IMR-90 (cell line): ENCODE results near the gene TEAD1. TPM values are rescaled to one million over a fixed set of nuclear protein-coding genes. Genes with fewer than 3 reads are reported as not detected.

ENCODE experiments used
- ATAC-seq: fragments of 200-7000 bp; cut with Tn5 transposase; 2 replicates; pipeline ENCODE4 v1.9.1; 2020; ENCODE audit warnings: low read depth, mild to moderate bottlenecking, moderate library complexity
- BruUV-seq: library from RNA; stranded (reverse); fragments of 400-500 nt; replicated peaks from 2 replicates; lab custom pipeline; 2021; lab: Mats Ljungman, UMichigan
- CTCF ChIA-PET: fragments of 300-600 bp; formaldehyde crosslinking; extraction: SDS; loops from one replicate; lab custom pipeline; 2021; ENCODE audit warnings: antibody characterized with exemption; lab: Yijun Ruan, JAX
- POLR2A ChIA-PET: fragments of 300-600 bp; sonication (Branson Sonifier 250); formaldehyde crosslinking; loops from one replicate; lab custom pipeline; 2022; ENCODE audit warnings: antibody characterized with exemption; ENCODE audit not compliant: unreplicated experiment; lab: Charles Lee
- DNase-seq: peaks from one replicate; pipeline ENCODE4 v3.0.0; 2013
- H2AFZ ChIP-seq: replicated peaks from 2 replicates; pipeline ENCODE3; 2013; ENCODE audit warnings: low read length, mild to moderate bottlenecking; ENCODE audit not compliant: poor library complexity
- H2AK5ac ChIP-seq: 2 replicates; pipeline ENCODE4 v1.6.1; 2013; ENCODE audit warnings: low read depth, low read length, inconsistent platforms
- H2AK9ac ChIP-seq: replicated peaks from 2 replicates; pipeline ENCODE3; 2013; ENCODE audit warnings: mild to moderate bottlenecking, low read depth, low read length, moderate library complexity; ENCODE audit not compliant: poor library complexity
- H2BK120ac ChIP-seq: 2 replicates; pipeline ENCODE4 v1.6.1; 2013; ENCODE audit warnings: low read depth, low read length, inconsistent platforms
- H2BK15ac ChIP-seq: 3 replicates; pipeline ENCODE4 v1.6.1; 2013; ENCODE audit warnings: low read depth, low read length, inconsistent platforms
- H2BK20ac ChIP-seq: 2 replicates; pipeline ENCODE4 v1.6.1; 2013; ENCODE audit warnings: low read depth, mild to moderate bottlenecking, inconsistent platforms, low read length, moderate library complexity
- H2BK5ac ChIP-seq: 2 replicates; pipeline ENCODE4 v1.6.1; 2013; ENCODE audit warnings: mild to moderate bottlenecking, low read depth, low read length, inconsistent platforms; ENCODE audit not compliant: poor library complexity, severe bottlenecking
- H3K14ac ChIP-seq: replicated peaks from 2 replicates; pipeline ENCODE4 v1.6.1; 2013; ENCODE audit warnings: low read depth, low read length, inconsistent platforms
- H3K18ac ChIP-seq: 2 replicates; pipeline ENCODE4 v1.6.1; 2013; ENCODE audit warnings: low read depth, low read length, control low read depth
- H3K23ac ChIP-seq: 2 replicates; pipeline ENCODE4 v1.6.1; 2013; ENCODE audit warnings: low read depth, low read length, inconsistent platforms
- H3K27ac ChIP-seq: 2 replicates; pipeline ENCODE4 v1.5.1; 2013; ENCODE audit warnings: mild to moderate bottlenecking, control low read depth, low read length; ENCODE audit not compliant: insufficient read depth
- H3K27me3 ChIP-seq: 2 replicates; pipeline ENCODE4 v1.6.1; 2013; ENCODE audit warnings: low read length; ENCODE audit not compliant: control insufficient read depth, insufficient read depth
- H3K36me3 ChIP-seq: 2 replicates; pipeline ENCODE4 v1.6.1; 2013; ENCODE audit warnings: low read length, mixed read lengths; ENCODE audit not compliant: control insufficient read depth, insufficient read depth
- H3K4ac ChIP-seq: 2 replicates; pipeline ENCODE4 v1.6.1; 2013; ENCODE audit warnings: low read depth, low read length, inconsistent platforms
- H3K4me1 ChIP-seq: 2 replicates; pipeline ENCODE4 v1.6.1; 2013; ENCODE audit warnings: low read length, mixed read lengths; ENCODE audit not compliant: control insufficient read depth, insufficient read depth
- H3K4me2 ChIP-seq: 2 replicates; pipeline ENCODE4 v1.6.1; 2013; ENCODE audit warnings: low read depth, mild to moderate bottlenecking, control low read depth, low read length, moderate library complexity
- H3K4me3 ChIP-seq: 2 replicates; pipeline ENCODE4 v1.5.1; 2013; ENCODE audit warnings: low read depth, mild to moderate bottlenecking, control low read depth, low read length, moderate library complexity; ENCODE audit not compliant: insufficient read depth
- H3K56ac ChIP-seq: 2 replicates; pipeline ENCODE4 v1.6.1; 2013; ENCODE audit warnings: low read length, inconsistent platforms; ENCODE audit not compliant: insufficient read depth; ENCODE audit errors: extremely low read depth
- H3K79me1 ChIP-seq, 2 experiments: 2 replicates each; pipeline ENCODE4 v1.6.1; 2013; ENCODE audit warnings: low read length in 2 of 2, inconsistent platforms in 1 of 2, low read depth in 1 of 2
- H3K9ac ChIP-seq: 2 replicates; pipeline ENCODE4 v1.6.1; 2013; ENCODE audit warnings: low read depth, low read length, control low read depth
- H3K9me1 ChIP-seq: 2 replicates; pipeline ENCODE4 v1.6.1; 2013; ENCODE audit warnings: low read length, inconsistent platforms; ENCODE audit not compliant: insufficient read depth
- H3K9me3 ChIP-seq: 2 replicates; pipeline ENCODE4 v1.6.1; 2013; ENCODE audit warnings: low read length; ENCODE audit not compliant: control insufficient read depth, insufficient read depth
- H4K20me1 ChIP-seq: 2 replicates; pipeline ENCODE4 v1.6.1; 2013; ENCODE audit warnings: low read length, inconsistent platforms; ENCODE audit not compliant: insufficient read depth
- H4K5ac ChIP-seq: 2 replicates; pipeline ENCODE4 v1.6.1; 2013; ENCODE audit warnings: mild to moderate bottlenecking, low read depth, low read length, control low read depth
- H4K8ac ChIP-seq, 2 experiments: 2 replicates each; pipeline ENCODE4 v1.6.1; 2013; ENCODE audit warnings: low read depth in 2 of 2, low read length in 2 of 2, control low read depth in 1 of 2, inconsistent platforms in 1 of 2
- H4K91ac ChIP-seq: 2 replicates; pipeline ENCODE4 v1.6.1; 2013; ENCODE audit warnings: low read depth, low read length, inconsistent platforms; ENCODE audit not compliant: insufficient read depth
- BHLHE40 ChIP-seq: fragments of 150-350 bp; IDR thresholded peaks from 2 replicates; pipeline ENCODE4 v1.6.1; 2016; ENCODE audit warnings: mild to moderate bottlenecking, low read depth, low read length
- CHD1 ChIP-seq: IDR thresholded peaks from 2 replicates; pipeline ENCODE4 v1.6.1; 2012; ENCODE audit warnings: low read depth, low read length, improper control_type of control experiment
- CTCF ChIP-seq: conservative IDR thresholded peaks from 2 replicates; pipeline ENCODE4 v1.5.1; 2012; ENCODE audit warnings: mild to moderate bottlenecking, low read depth, low read length, improper control_type of control experiment
- ELK1 ChIP-seq: fragments of 150-350 bp; IDR thresholded peaks from 2 replicates; pipeline ENCODE4 v1.6.1; 2016; ENCODE audit warnings: low read depth, mild to moderate bottlenecking, low read length, moderate library complexity, borderline replicate concordance
- FOS ChIP-seq: fragments of 150-350 bp; IDR thresholded peaks from 2 replicates; pipeline ENCODE4 v1.6.1; 2016; ENCODE audit warnings: low read depth, low read length
- MAFK ChIP-seq: IDR thresholded peaks from 2 replicates; pipeline ENCODE4 v1.6.1; 2012; ENCODE audit warnings: low read depth, low read length, improper control_type of control experiment
- MAZ ChIP-seq: IDR thresholded peaks from 2 replicates; pipeline ENCODE4 v1.6.1; 2012; ENCODE audit warnings: low read depth, mild to moderate bottlenecking, low read length, improper control_type of control experiment, moderate library complexity, borderline replicate concordance
- MXI1 ChIP-seq: IDR thresholded peaks from 2 replicates; pipeline ENCODE4 v1.6.1; 2012; ENCODE audit warnings: low read depth, mild to moderate bottlenecking, low read length, moderate library complexity, borderline replicate concordance
- NFE2L2 ChIP-seq: fragments of 150-350 bp; IDR thresholded peaks from 2 replicates; pipeline ENCODE4 v1.6.1; 2016; ENCODE audit warnings: low read depth, mild to moderate bottlenecking, low read length
- POLR2A ChIP-seq: IDR thresholded peaks from 2 replicates; pipeline ENCODE4 v1.6.1; 2012; ENCODE audit warnings: mild to moderate bottlenecking, low read depth, low read length
- RAD21 ChIP-seq: IDR thresholded peaks from 2 replicates; pipeline ENCODE4 v1.6.1; 2012; ENCODE audit warnings: low read length, improper control_type of control experiment
- RCOR1 ChIP-seq: IDR thresholded peaks from 2 replicates; pipeline ENCODE4 v1.6.1; 2012; ENCODE audit warnings: mild to moderate bottlenecking, low read length, improper control_type of control experiment; ENCODE audit not compliant: insufficient replicate concordance
- RFX5 ChIP-seq: IDR thresholded peaks from 2 replicates; pipeline ENCODE4 v1.8.0; 2012; ENCODE audit warnings: low read depth, mild to moderate bottlenecking, low read length, moderate library complexity
- SMC3 ChIP-seq: fragments of 150-350 bp; IDR thresholded peaks from 2 replicates; pipeline ENCODE4 v1.6.1; 2016; ENCODE audit warnings: low read depth, mild to moderate bottlenecking, antibody characterized with exemption, low read length, moderate library complexity
- WGBS, 2 experiments: methylation state at CpG; one replicate each; pipeline versions ENCODE4 v1.1.5 to v1.1.7; 2013; ENCODE audit warnings: missing lambda C conversion rate in 2 of 2; ENCODE audit not compliant: insufficient read length in 1 of 2; ENCODE audit errors: extremely low coverage in 2 of 2; 5-methylcytosine and 5-hydroxymethylcytosine counted together
- dilution Hi-C: fragments of 300-500 bp; cut with HindIII; formaldehyde crosslinking; loops from one replicate; pipeline ENCODE4 v1.14.3; 2018; ENCODE audit warnings: low sequenced_read_pairs; ENCODE audit not compliant: unreplicated experiment
- in situ Hi-C: fragments of 300-500 bp; cut with MboI; formaldehyde crosslinking; loops from 3 replicates; pipeline ENCODE4 v1.14.3; 2019; ENCODE audit warnings: low sequenced_read_pairs, inconsistent platforms, mixed read lengths
- intact Hi-C: fragments of 100-400 bp; cut with micrococcal nuclease; formaldehyde crosslinking; loops from 2 replicates; pipeline ENCODE4 v1.10.0; 2022
- polyA plus RNA-seq, 3 experiments: library from polyadenylated mRNA; depleted of rRNA; stranded (reverse); fragments of >200 nt; gene quantifications; 2 replicates each; pipeline ENCODE4 v1.2.3, GENCODE V29; 2012; ENCODE audit warnings: low replicate concordance in 1 of 3
- total RNA-seq: library from RNA; depleted of rRNA; stranded (reverse); fragments of >200 nt; gene quantifications from 2 replicates; pipeline ENCODE4 v1.2.3, GENCODE V29; 2012

TEAD1 gene
- total and polyA plus RNA-seq, 2 of the 4 experiments (the other 2 are of a cell fraction): 51.8 to 69.2 TPM

- H2BK15ac ChIP-seq: peak overlapping the region; percentile 43; the same call in 1 of the 3 replicates
- WGBS, 2 experiments: 100% methylated on average over 2 of the region's 4 CpGs; no CpG with 5 or more reads in 1 of the 2 experiments
- H3K23ac ChIP-seq: peak overlapping the region; percentile 36; the same call in 1 of the 2 replicates
- ATAC-seq (no peak), DNase-seq (peak; percentile 47)
- peaks cover 47% of the 10 kb centered on the region for H3K4me1 ChIP-seq
- H3K79me1 ChIP-seq: peaks cover 26 to 84% of the 10 kb centered on the region in 2 experiments
- no TSS peak for BruUV-seq
- dilution Hi-C loops: no loop called here
- POLR2A ChIA-PET: no interaction called here
- no peak overlapping the region for H3K27ac ChIP-seq
- no peaks in the 10 kb centered on the region for H3K27me3 ChIP-seq
- no peak overlapping the region for H4K8ac ChIP-seq
- H2AK9ac ChIP-seq: no peak overlapping the region
- no peak overlapping the region for H4K5ac ChIP-seq
- H3K9ac ChIP-seq: no peak overlapping the region
- H3K14ac ChIP-seq: no peak overlapping the region
- H3K18ac ChIP-seq: no peak overlapping the region
- H2BK5ac ChIP-seq: no peak overlapping the region
- peaks cover 9% of the 10 kb centered on the region for H3K36me3 ChIP-seq
- H3K4ac ChIP-seq: no peak overlapping the region
- no peak overlapping the region for H3K4me3 ChIP-seq
- H4K91ac ChIP-seq: no peak overlapping the region
- peak overlapping the region; percentile 38; the same call in 1 of the 2 replicates for H2BK120ac ChIP-seq
- peaks cover 90% of the 10 kb centered on the region for H4K20me1 ChIP-seq
- intact Hi-C loops: no loop called here
- TF ChIP-seq MAZ (no peak), NFE2L2 (no peak), POLR2A (no peak), MXI1 (no peak), RAD21 (no peak), BHLHE40 (no peak), SMC3 (no peak), FOS (no peak), MAFK (no peak), RFX5 (no peak), ELK1 (no peak), CTCF (no peak), CHD1 (no peak), RCOR1 (no peak)
- H3K9me3 ChIP-seq: no peaks in the 10 kb centered on the region
- H2AK5ac ChIP-seq: peak overlapping the region; percentile 68
- peak overlapping the region; percentile 8; the same call in 1 of the 2 replicates for H3K4me2 ChIP-seq
- H2AFZ ChIP-seq: no peak overlapping the region
- no peak overlapping the region for H3K56ac ChIP-seq
- H3K9me1 ChIP-seq: peaks cover 52% of the 10 kb centered on the region
- in situ Hi-C loops: no loop called here
- CTCF ChIA-PET: no interaction called here
- H2BK20ac ChIP-seq: no peak overlapping the region
Observed at GRCh38 chr11:12702999-12703453, 28.8 kb downstream of the TEAD1 start.
